ENCODE data around the gene LTBP4.
"Not testable (repeated sequence)": the region's sequence is repeated elsewhere in the genome, so short reads cannot be mapped to it uniquely, and the experiment has no call there.

Gene LTBP4

GRCh38 chr19:40578442-40578908 lies 22.7 kb upstream of the LTBP4 start:
- peak; percentile 23 for DNase-seq

GRCh38 chr19:40580619-40581018 lies 20.6 kb upstream of the LTBP4 start:
- no peak for DNase-seq

GRCh38 chr19:40581531-40581930 lies 19.6 kb upstream of the LTBP4 start:
- no peak for DNase-seq

GRCh38 chr19:40582467-40582866 lies 18.7 kb upstream of the LTBP4 start:
- no peak for DNase-seq

GRCh38 chr19:40583283-40583682 lies 17.9 kb upstream of the LTBP4 start:
- DNase-seq, result no peak

- DNase-seq, result no peak
These were observed 17.2 kb upstream of the LTBP4 start for GRCh38 chr19:40584007-40584406.

GRCh38 chr19:40585241-40585981 lies 15.8 kb upstream of the LTBP4 start:
- DNase-seq, result peak; percentile 60

- no peak for DNase-seq
These were observed 15.2 kb upstream of the LTBP4 start for GRCh38 chr19:40585982-40586422.

GRCh38 chr19:40586611-40587010 lies 14.6 kb upstream of the LTBP4 start:
- no peak for DNase-seq

- no peak for DNase-seq
These were observed 12.9 kb upstream of the LTBP4 start for GRCh38 chr19:40588110-40588854.

GRCh38 chr19:40588926-40589569 lies 12.1 kb upstream of the LTBP4 start:
- DNase-seq, result no peak

GRCh38 chr19:40589591-40590429 lies 11.4 kb upstream of the LTBP4 start:
- DNase-seq, result no peak

GRCh38 chr19:40590464-40591265 lies 10.5 kb upstream of the LTBP4 start:
- no peak for DNase-seq

GRCh38 chr19:40591724-40592123 lies 9.4 kb upstream of the LTBP4 start:
- DNase-seq, result not testable (repeated sequence)

GRCh38 chr19:40592170-40592569 lies 9.0 kb upstream of the LTBP4 start:
- DNase-seq, result peak; percentile 66

- DNase-seq, result no peak
These were observed 6.9 kb upstream of the LTBP4 start for GRCh38 chr19:40594255-40594654.

GRCh38 chr19:40594657-40595091 lies 6.5 kb upstream of the LTBP4 start:
- no peak for DNase-seq

GRCh38 chr19:40596608-40597328 lies 4.4 kb upstream of the LTBP4 start:
- DNase-seq, result peak; percentile 45

- DNase-seq, result no peak
These were observed 3.8 kb upstream of the LTBP4 start for GRCh38 chr19:40597329-40597838.

GRCh38 chr19:40598121-40598917 lies 2.9 kb upstream of the LTBP4 start:
- DNase-seq, result peak; percentile 87

Data from activated CD4-positive, alpha-beta T cell treated with anti-CD3 and anti-CD28 coated beads, Interleukin-10, Interleukin-2, amounts not matched to agents 100 ng/mL and 50 ng/mL, durations not matched to agents 16 hours and 8 hours (primary cell).